Lung (tissue), 12 donors: ENCODE data around the gene BABAM2. TPM values are rescaled to one million over a fixed set of nuclear protein-coding genes. Genes with fewer than 3 reads are reported as not detected.

ENCODE experiments used
- ATAC-seq: fragments of 200-7000 bp; cut with Tn5 transposase; one replicate; pipeline ENCODE4 v1.9.1; 2020; ENCODE audit warnings: moderate number of reproducible peaks; ENCODE audit not compliant: insufficient read depth, low FRiP score
- DNase-seq, 3 donors: peaks; one replicate each; pipeline ENCODE4 v3.0.0-alpha.2; 2013 to 2017
- H3K27ac ChIP-seq, 2 donors: one replicate each; pipeline ENCODE4 v1.5.1; 2013; ENCODE audit warnings: mild to moderate bottlenecking in 2 of 2, moderate library complexity in 2 of 2, control low read depth in 1 of 2, inconsistent platforms in 1 of 2, low read depth in 1 of 2, low read length in 1 of 2
- H3K27me3 ChIP-seq, 3 donors: one replicate each; pipeline ENCODE4 v1.5.1; 2013; ENCODE audit warnings: low read length in 2 of 3; ENCODE audit not compliant: control insufficient read depth in 3 of 3, insufficient read depth in 3 of 3
- H3K36me3 ChIP-seq, 4 donors: one replicate each; pipeline ENCODE4 v1.5.1; 2013; ENCODE audit warnings: low read length in 4 of 4, mild to moderate bottlenecking in 1 of 4, moderate library complexity in 1 of 4; ENCODE audit not compliant: control insufficient read depth in 4 of 4, insufficient read depth in 4 of 4
- H3K4me1 ChIP-seq, 5 donors: one replicate each; pipeline ENCODE4 v1.5.1; 2013; ENCODE audit warnings: low read length in 5 of 5, mild to moderate bottlenecking in 2 of 5, moderate library complexity in 1 of 5; ENCODE audit not compliant: control insufficient read depth in 5 of 5, insufficient read depth in 5 of 5
- H3K4me3 ChIP-seq: one replicate; pipeline ENCODE4 v1.5.1; 2013; ENCODE audit warnings: mild to moderate bottlenecking, control low read depth, moderate library complexity
- H3K9ac ChIP-seq, 2 donors: one replicate each; pipeline ENCODE4 v1.5.1; 2013; ENCODE audit warnings: low read length in 2 of 2, control low read depth in 1 of 2; ENCODE audit not compliant: insufficient read depth in 1 of 2
- H3K9me3 ChIP-seq, 4 donors: one replicate each; pipeline ENCODE4 v1.5.1; 2013; ENCODE audit warnings: low read length in 3 of 4, mild to moderate bottlenecking in 1 of 4, moderate library complexity in 1 of 4; ENCODE audit not compliant: control insufficient read depth in 4 of 4, insufficient read depth in 3 of 4
- CTCF ChIP-seq: IDR thresholded peaks from 2 replicates; pipeline ENCODE4 v1.5.1; 2012; ENCODE audit warnings: mild to moderate bottlenecking; ENCODE audit errors: control extremely low read depth, extremely low read depth
- WGBS, 2 donors: extraction: QIAGEN DNeasy Blood & Tissue Kit; methylation state at CpG; one replicate each; pipeline ENCODE4 v1.1.7; 2013; 5-methylcytosine and 5-hydroxymethylcytosine counted together
- polyA plus RNA-seq, 2 donors: library from polyadenylated mRNA; stranded (reverse); fragments of 200-250 nt; gene quantifications; one replicate each; pipeline ENCODE4 v1.2.1, GENCODE V29; 2013
- total RNA-seq, 2 donors: library from RNA; depleted of rRNA in 1 of 2; stranded (reverse); fragments of >200 nt in 1 of 2; gene quantifications; one replicate each; pipeline ENCODE4 v1.2.1, GENCODE V29; 2014 to 2021
- donor health status: control.
- donor health status: control.
- donor health status: Bipolar disorder and iron deficiency.
- donor health status: healthy.
- donor health status: DM: yes; HTN: yes; CAD: no.

BABAM2 gene
- total and polyA plus RNA-seq, 4 donors = 19.0 to 43.3 (median 33.7) TPM

GRCh38 chr2:28247290-28247689 is 356.8 kb downstream of the BABAM2 start:
- Histone ChIP-seq H3K9ac (no peak overlapping the region), H3K27ac (no peak overlapping the region), H3K27me3 (no peaks in the 10 kb centered on the region), H3K4me3 (no peak overlapping the region), H3K4me1 (peaks cover 0 to 13% (median 0%) of the 10 kb centered on the region in 5 donors), H3K9me3 (no peaks in the 10 kb centered on the region), H3K36me3 (peaks cover 0 to 3% (median 1%) of the 10 kb centered on the region in 4 donors)
- TF ChIP-seq CTCF = no peak
- ATAC-seq (no peak), DNase-seq (no peak)
- WGBS, 2 donors = 14 to 38% methylated on average over 1 of the region's 1 CpG

GRCh38 chr2:28247734-28248133 is 357.2 kb downstream of the BABAM2 start:
- Histone ChIP-seq H3K4me3 (no peak overlapping the region), H3K36me3 (peaks cover 0 to 3% (median 1%) of the 10 kb centered on the region in 4 donors), H3K27ac (peak overlapping the region in 1 of 2 donors; percentile 9), H3K9me3 (no peaks in the 10 kb centered on the region), H3K4me1 (peaks cover 0 to 13% (median 0%) of the 10 kb centered on the region in 5 donors), H3K27me3 (no peaks in the 10 kb centered on the region), H3K9ac (no peak overlapping the region)
- ATAC-seq = no peak
- no peak for TF ChIP-seq CTCF
- no peak for DNase-seq

GRCh38 chr2:28248511-28248910 is 358.0 kb downstream of the BABAM2 start:
- Histone ChIP-seq H3K4me1 (peaks cover 0 to 13% (median 0%) of the 10 kb centered on the region in 5 donors), H3K9me3 (no peaks in the 10 kb centered on the region), H3K27me3 (no peaks in the 10 kb centered on the region), H3K4me3 (no peak overlapping the region), H3K27ac (no peak overlapping the region), H3K9ac (no peak overlapping the region), H3K36me3 (peaks cover 0 to 3% (median 1%) of the 10 kb centered on the region in 4 donors)
- whole genome bisulfite sequencing, 2 donors = 97 to 98% methylated on average over 2 of the region's 2 CpGs
- ATAC-seq (no peak), DNase-seq (no peak)
- TF ChIP-seq CTCF = no peak

- TF ChIP-seq CTCF = no peak
- H3K9me3 ChIP-seq = no peaks in the 10 kb centered on the region
- H3K36me3 ChIP-seq = peaks cover 0 to 3% (median 1%) of the 10 kb centered on the region in 4 donors
- H3K4me3 ChIP-seq = no peak overlapping the region
- ATAC-seq = no peak
- H3K4me1 ChIP-seq = peaks cover 0 to 13% (median 0%) of the 10 kb centered on the region in 5 donors
- no peak overlapping the region for H3K9ac ChIP-seq
- 95 to 97% methylated on average over 4 of the region's 4 CpGs for WGBS, 2 donors
- H3K27me3 ChIP-seq = no peaks in the 10 kb centered on the region
- DNase-seq = no peak
- H3K27ac ChIP-seq = no peak overlapping the region
Measured at GRCh38 chr2:28250006-28250405, 359.5 kb downstream of the BABAM2 start.
